Thyroid gland (tissue), 4 donors: ENCODE results near the gene PLCL2.

Source experiments
- CTCF ChIP-seq, 6 experiments: fragments of 200-600 bp in 3 of 6; fragments of 450-650 bp in 3 of 6; sonication (generic) in 3 of 6; IDR thresholded peaks; one replicate each; pipeline ENCODE4 v1.5.1; 2016 to 2019; ENCODE audit warnings: antibody characterized with exemption in 6 of 6, mild to moderate bottlenecking in 2 of 6, inconsistent platforms in 1 of 6, moderate library complexity in 1 of 6
- POLR2A ChIP-seq, 2 donors: fragments of 450-650 bp; IDR thresholded peaks; one replicate each; pipeline ENCODE4 v1.6.1; 2017; ENCODE audit warnings: antibody characterized with exemption in 2 of 2, mild to moderate bottlenecking in 2 of 2, moderate library complexity in 1 of 2

GRCh38 chr3:16982460-16982859 is 97.7 kb downstream of the PLCL2 start:
- TF ChIP-seq CTCF (IDR thresholded peaks at IDR 0.05): no peak
- no peak for TF ChIP-seq POLR2A (IDR thresholded peaks at IDR 0.05)
